ENCODE data around the gene HTD2. TPM values are rescaled to one million over a fixed set of nuclear protein-coding genes. Genes with fewer than 3 reads are reported as not detected.
"Not testable (repeated sequence)": the region's sequence is repeated elsewhere in the genome, so short reads cannot be mapped to it uniquely, and the experiment has no call there.

Gene HTD2
- total RNA-seq, 1 donor from 2014 or later, result 8.3 TPM

- peaks cover 12% of the 10 kb centered on the region for H3K36me3 Mint-ChIP-seq
- no peak overlapping the region for H3K27ac Mint-ChIP-seq
- no peaks in the 10 kb centered on the region for H3K4me1 Mint-ChIP-seq
- TF ChIP-seq CTCF (IDR thresholded peaks at IDR 0.05; ENCODE audit: unreplicated experiment), result no peak
- DNase-seq (ENCODE audit: low spot score in 2 of 2, unreplicated experiment in 2 of 2), result no peak
- H3K27me3 Mint-ChIP-seq (ENCODE audit: low read depth), result no peaks in the 10 kb centered on the region
- H3K4me3 Mint-ChIP-seq, result no peak overlapping the region
- peaks cover 9% of the 10 kb centered on the region for H3K9me3 Mint-ChIP-seq
Observed at GRCh38 chr3:58274027-58274614, 32.2 kb upstream of the HTD2 start.

GRCh38 chr3:58281069-58281468 is 25.3 kb upstream of the HTD2 start:
- peaks cover 9% of the 10 kb centered on the region for H3K9me3 Mint-ChIP-seq

GRCh38 chr3:58285334-58285733 is 21.0 kb upstream of the HTD2 start:
- no peak overlapping the region for H3K4me3 Mint-ChIP-seq
- no peak for DNase-seq (ENCODE audit: low spot score in 2 of 2, unreplicated experiment in 2 of 2)
- H3K36me3 Mint-ChIP-seq, result peaks cover 6% of the 10 kb centered on the region
- H3K9me3 Mint-ChIP-seq, result no peaks in the 10 kb centered on the region
- H3K27me3 Mint-ChIP-seq (ENCODE audit: low read depth), result no peaks in the 10 kb centered on the region
- TF ChIP-seq CTCF (IDR thresholded peaks at IDR 0.05; ENCODE audit: unreplicated experiment), result no peak
- no peaks in the 10 kb centered on the region for H3K4me1 Mint-ChIP-seq
- no peak overlapping the region for H3K27ac Mint-ChIP-seq

More at GRCh38 chr3:58281069-58281468, 25.3 kb upstream of the HTD2 start:
- Mint-ChIP-seq H3K27me3 (ENCODE audit: low read depth) (no peaks in the 10 kb centered on the region), H3K36me3 (peaks cover 19% of the 10 kb centered on the region), H3K27ac (no peak overlapping the region), H3K4me3 (no peak overlapping the region), H3K4me1 (no peaks in the 10 kb centered on the region)
- no peak for DNase-seq (ENCODE audit: low spot score in 2 of 2, unreplicated experiment in 2 of 2)
- no peak for TF ChIP-seq CTCF (IDR thresholded peaks at IDR 0.05; ENCODE audit: unreplicated experiment)

- DNase-seq (ENCODE audit: low spot score in 2 of 2, unreplicated experiment in 2 of 2), result no peak
- H3K9me3 Mint-ChIP-seq, result no peaks in the 10 kb centered on the region
- H3K27me3 Mint-ChIP-seq (ENCODE audit: low read depth), result no peaks in the 10 kb centered on the region
- H3K4me1 Mint-ChIP-seq, result no peaks in the 10 kb centered on the region
- peaks cover 6% of the 10 kb centered on the region for H3K36me3 Mint-ChIP-seq
- no peak overlapping the region for H3K4me3 Mint-ChIP-seq
- TF ChIP-seq CTCF (IDR thresholded peaks at IDR 0.05; ENCODE audit: unreplicated experiment), result no peak
- H3K27ac Mint-ChIP-seq, result no peak overlapping the region
Observed at GRCh38 chr3:58287354-58287753, 19.0 kb upstream of the HTD2 start.

GRCh38 chr3:58288011-58288728 is 18.1 kb upstream of the HTD2 start:
- H3K36me3 Mint-ChIP-seq, result peaks cover 4% of the 10 kb centered on the region
- DNase-seq (ENCODE audit: low spot score in 2 of 2, unreplicated experiment in 2 of 2), result no peak
- H3K9me3 Mint-ChIP-seq, result no peaks in the 10 kb centered on the region
- TF ChIP-seq CTCF (IDR thresholded peaks at IDR 0.05; ENCODE audit: unreplicated experiment), result no peak
- H3K27me3 Mint-ChIP-seq (ENCODE audit: low read depth), result no peaks in the 10 kb centered on the region
- no peaks in the 10 kb centered on the region for H3K4me1 Mint-ChIP-seq
- no peak overlapping the region for H3K27ac Mint-ChIP-seq
- H3K4me3 Mint-ChIP-seq, result no peak overlapping the region

- not testable (repeated sequence) for H3K4me3 Mint-ChIP-seq; H3K4me1 Mint-ChIP-seq; H3K27ac Mint-ChIP-seq; H3K27me3 Mint-ChIP-seq (ENCODE audit: low read depth); H3K36me3 Mint-ChIP-seq; DNase-seq (ENCODE audit: low spot score in 2 of 2, unreplicated experiment in 2 of 2); H3K9me3 Mint-ChIP-seq
Observed at GRCh38 chr3:58288964-58289613, 17.2 kb upstream of the HTD2 start.

- H3K4me1 Mint-ChIP-seq; H3K9me3 Mint-ChIP-seq; DNase-seq (ENCODE audit: low spot score in 2 of 2, unreplicated experiment in 2 of 2); H3K4me3 Mint-ChIP-seq; H3K36me3 Mint-ChIP-seq; H3K27ac Mint-ChIP-seq; H3K27me3 Mint-ChIP-seq (ENCODE audit: low read depth): not testable (repeated sequence)
Observed at GRCh38 chr3:58290446-58290845, 15.9 kb upstream of the HTD2 start.
